ENCODE measurements around the gene EIF4G3. TPM values are rescaled to one million over a fixed set of nuclear protein-coding genes. Genes with fewer than 3 reads are reported as not detected.

The EIF4G3 gene
- polyA plus RNA-seq, 1 donor (not counting 4 experiments of a cell fraction or from before 2014, with no cell fraction given): 44.6 TPM

DNA sequence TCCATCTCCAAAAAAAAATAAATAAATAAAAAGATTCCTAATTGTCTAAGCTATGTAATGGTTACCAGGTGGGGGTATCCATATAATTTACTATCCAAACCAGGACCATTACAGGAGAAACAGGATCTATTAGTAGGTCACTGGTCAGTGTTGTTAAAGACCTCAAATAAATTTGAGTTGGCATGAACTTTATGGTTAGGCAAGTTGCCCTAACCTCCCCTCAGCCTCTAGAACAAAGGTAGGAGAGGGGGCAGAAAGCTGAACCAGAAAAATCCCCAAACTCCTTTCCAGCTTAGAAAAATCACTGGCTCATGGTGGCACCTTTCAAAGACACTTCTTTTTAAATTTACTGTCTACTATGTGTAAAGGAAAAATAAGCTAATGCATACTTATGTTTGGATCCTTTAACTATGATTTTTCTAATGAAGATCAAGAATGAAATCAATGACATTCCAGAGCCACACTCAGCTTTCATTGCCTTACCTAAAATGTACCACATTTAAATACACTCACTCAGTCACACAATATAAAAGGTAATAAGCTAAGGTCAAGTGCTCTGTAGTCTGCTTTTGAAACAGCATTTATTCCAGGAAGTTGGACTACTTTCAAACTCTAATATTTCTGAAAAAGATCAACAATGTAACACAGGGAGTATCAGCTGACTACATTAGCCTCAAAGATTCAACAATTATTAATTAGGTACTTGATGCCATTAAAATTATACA, 13.8 kb downstream of the EIF4G3 start:
- TF ChIP-seq, protein P1, sequence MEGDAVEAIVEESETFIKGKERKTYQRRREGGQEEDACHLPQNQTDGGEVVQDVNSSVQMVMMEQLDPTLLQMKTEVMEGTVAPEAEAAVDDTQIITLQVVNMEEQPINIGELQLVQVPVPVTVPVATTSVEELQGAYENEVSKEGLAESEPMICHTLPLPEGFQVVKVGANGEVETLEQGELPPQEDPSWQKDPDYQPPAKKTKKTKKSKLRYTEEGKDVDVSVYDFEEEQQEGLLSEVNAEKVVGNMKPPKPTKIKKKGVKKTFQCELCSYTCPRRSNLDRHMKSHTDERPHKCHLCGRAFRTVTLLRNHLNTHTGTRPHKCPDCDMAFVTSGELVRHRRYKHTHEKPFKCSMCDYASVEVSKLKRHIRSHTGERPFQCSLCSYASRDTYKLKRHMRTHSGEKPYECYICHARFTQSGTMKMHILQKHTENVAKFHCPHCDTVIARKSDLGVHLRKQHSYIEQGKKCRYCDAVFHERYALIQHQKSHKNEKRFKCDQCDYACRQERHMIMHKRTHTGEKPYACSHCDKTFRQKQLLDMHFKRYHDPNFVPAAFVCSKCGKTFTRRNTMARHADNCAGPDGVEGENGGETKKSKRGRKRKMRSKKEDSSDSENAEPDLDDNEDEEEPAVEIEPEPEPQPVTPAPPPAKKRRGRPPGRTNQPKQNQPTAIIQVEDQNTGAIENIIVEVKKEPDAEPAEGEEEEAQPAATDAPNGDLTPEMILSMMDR (optimal IDR thresholded peaks at IDR 0.05 in 1 of 3, IDR thresholded peaks at IDR 0.05 in 1 of 3, conservative IDR thresholded peaks at IDR 0.05 in 1 of 3; ENCODE audit: extremely low read depth in 1 of 3, insufficient read depth in 2 of 3, low read length in 3 of 3): no peak
- TF ChIP-seq EZH2 (IDR thresholded peaks at IDR 0.05; ENCODE audit: low read length): no peak
- H3K9me1 ChIP-seq (ENCODE audit: control insufficient read depth, extremely low read depth, insufficient read depth, low read length): no peaks in the 10 kb centered on the region
- no peak overlapping the region for H3K27ac ChIP-seq (ENCODE audit: control insufficient read depth, insufficient read depth, low read length)
- H3K4me3 ChIP-seq (ENCODE audit: control insufficient read depth in 2 of 3, extremely low read depth in 1 of 3, insufficient read depth in 2 of 3, low read depth in 1 of 3, low read length in 3 of 3): no peak overlapping the region
- no peak overlapping the region for H3K4me2 ChIP-seq (ENCODE audit: control insufficient read depth, extremely low read depth, insufficient read depth, low read depth, low read length)
- H4K20me1 ChIP-seq (ENCODE audit: control insufficient read depth, extremely low read depth, insufficient read depth, low read length): no peaks in the 10 kb centered on the region
- DNase-seq (ENCODE audit: low read depth, low spot score): no peak
- H3K4me1 ChIP-seq (ENCODE audit: control insufficient read depth, extremely low read depth, insufficient read depth, low read length): no peaks in the 10 kb centered on the region
- dilution Hi-C loops (cut with MboI; ENCODE audit: extremely low pct_ligation_motif_present, low sequenced_read_pairs): no loop called here
- H3K27me3 ChIP-seq (ENCODE audit: control insufficient read depth, extremely low read depth, insufficient read depth, low read length): no peaks in the 10 kb centered on the region
- H3K9me3 ChIP-seq (ENCODE audit: control insufficient read depth, low read depth, low read length): no peaks in the 10 kb centered on the region
- H2AFZ ChIP-seq (ENCODE audit: control insufficient read depth, low read length): no peak overlapping the region
- peaks cover 86% of the 10 kb centered on the region for H3K79me2 ChIP-seq (ENCODE audit: control insufficient read depth, insufficient read depth, low read length)
- H3K9ac ChIP-seq (ENCODE audit: control insufficient read depth, extremely low read depth, insufficient read depth, low read length): no peak overlapping the region
- peaks cover 4 to 6% of the 10 kb centered on the region in 2 experiments for H3K36me3 ChIP-seq (ENCODE audit: control insufficient read depth in 2 of 2, extremely low read depth in 1 of 2, insufficient read depth in 2 of 2, low read length in 2 of 2)
- no peak for FAIRE-seq

- Histone ChIP-seq H2AFZ (ENCODE audit: control insufficient read depth, low read length) (no peak overlapping the region), H3K9ac (ENCODE audit: control insufficient read depth, extremely low read depth, insufficient read depth, low read length) (no peak overlapping the region), H3K4me3 (ENCODE audit: control insufficient read depth in 2 of 3, extremely low read depth in 1 of 3, insufficient read depth in 2 of 3, low read depth in 1 of 3, low read length in 3 of 3) (no peak overlapping the region), H4K20me1 (ENCODE audit: control insufficient read depth, extremely low read depth, insufficient read depth, low read length) (no peaks in the 10 kb centered on the region), H3K27me3 (ENCODE audit: control insufficient read depth, extremely low read depth, insufficient read depth, low read length) (no peaks in the 10 kb centered on the region), H3K36me3 (ENCODE audit: control insufficient read depth in 2 of 2, extremely low read depth in 1 of 2, insufficient read depth in 2 of 2, low read length in 2 of 2) (peaks cover 4 to 6% of the 10 kb centered on the region in 2 experiments), H3K9me3 (ENCODE audit: control insufficient read depth, low read depth, low read length) (no peaks in the 10 kb centered on the region), H3K4me2 (ENCODE audit: control insufficient read depth, extremely low read depth, insufficient read depth, low read depth, low read length) (no peak overlapping the region), H3K9me1 (ENCODE audit: control insufficient read depth, extremely low read depth, insufficient read depth, low read length) (no peaks in the 10 kb centered on the region), H3K4me1 (ENCODE audit: control insufficient read depth, extremely low read depth, insufficient read depth, low read length) (no peaks in the 10 kb centered on the region), H3K79me2 (ENCODE audit: control insufficient read depth, insufficient read depth, low read length) (peaks cover 90% of the 10 kb centered on the region), H3K27ac (ENCODE audit: control insufficient read depth, insufficient read depth, low read length) (no peak overlapping the region)
- TF ChIP-seq, protein P1 (optimal IDR thresholded peaks at IDR 0.05 in 1 of 3, IDR thresholded peaks at IDR 0.05 in 1 of 3, conservative IDR thresholded peaks at IDR 0.05 in 1 of 3; ENCODE audit: extremely low read depth in 1 of 3, insufficient read depth in 2 of 3, low read length in 3 of 3): no peak
- TF ChIP-seq EZH2 (IDR thresholded peaks at IDR 0.05; ENCODE audit: low read length): no peak
- no peak for DNase-seq (ENCODE audit: low read depth, low spot score)
- dilution Hi-C loops (cut with MboI; ENCODE audit: extremely low pct_ligation_motif_present, low sequenced_read_pairs): no loop called here
- no peak for FAIRE-seq
Observed at GRCh38 chr1:21161842-21162241, 14.9 kb downstream of the EIF4G3 start.
